ENCODE data around the gene CACNA2D2.

Gene CACNA2D2

DNA sequence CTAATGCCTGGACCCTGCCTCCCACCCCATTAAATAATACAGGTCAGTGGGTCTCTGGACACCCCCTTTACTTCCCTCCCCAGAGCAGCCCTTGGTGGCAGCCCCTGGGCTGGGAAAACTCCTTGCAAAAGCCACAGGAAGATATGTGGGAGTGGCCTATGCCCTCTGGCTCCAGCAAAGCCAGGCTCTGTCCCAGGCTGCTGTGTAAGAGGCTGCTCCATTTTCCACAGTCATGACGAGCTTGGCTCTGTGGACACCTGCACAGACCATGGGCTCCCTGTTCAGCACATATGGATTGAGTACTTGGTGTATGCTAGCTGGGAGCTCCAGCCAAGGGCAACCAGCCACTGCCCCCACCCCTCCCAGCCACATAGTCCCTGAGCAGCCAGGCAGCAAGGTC lies 13.0 kb downstream of the CACNA2D2 start:
- no peak for DNase-seq (ENCODE audit: low spot score)
- TF ChIP-seq, protein P1, sequence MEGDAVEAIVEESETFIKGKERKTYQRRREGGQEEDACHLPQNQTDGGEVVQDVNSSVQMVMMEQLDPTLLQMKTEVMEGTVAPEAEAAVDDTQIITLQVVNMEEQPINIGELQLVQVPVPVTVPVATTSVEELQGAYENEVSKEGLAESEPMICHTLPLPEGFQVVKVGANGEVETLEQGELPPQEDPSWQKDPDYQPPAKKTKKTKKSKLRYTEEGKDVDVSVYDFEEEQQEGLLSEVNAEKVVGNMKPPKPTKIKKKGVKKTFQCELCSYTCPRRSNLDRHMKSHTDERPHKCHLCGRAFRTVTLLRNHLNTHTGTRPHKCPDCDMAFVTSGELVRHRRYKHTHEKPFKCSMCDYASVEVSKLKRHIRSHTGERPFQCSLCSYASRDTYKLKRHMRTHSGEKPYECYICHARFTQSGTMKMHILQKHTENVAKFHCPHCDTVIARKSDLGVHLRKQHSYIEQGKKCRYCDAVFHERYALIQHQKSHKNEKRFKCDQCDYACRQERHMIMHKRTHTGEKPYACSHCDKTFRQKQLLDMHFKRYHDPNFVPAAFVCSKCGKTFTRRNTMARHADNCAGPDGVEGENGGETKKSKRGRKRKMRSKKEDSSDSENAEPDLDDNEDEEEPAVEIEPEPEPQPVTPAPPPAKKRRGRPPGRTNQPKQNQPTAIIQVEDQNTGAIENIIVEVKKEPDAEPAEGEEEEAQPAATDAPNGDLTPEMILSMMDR (IDR thresholded peaks at IDR 0.05; ENCODE audit: borderline replicate concordance, control extremely low read depth, extremely low read depth, insufficient read depth, missing control alignments): no peak
- in situ Hi-C loops (cut with MboI; ENCODE audit: low sequenced_read_pairs, unreplicated experiment): no loop called here

DNA sequence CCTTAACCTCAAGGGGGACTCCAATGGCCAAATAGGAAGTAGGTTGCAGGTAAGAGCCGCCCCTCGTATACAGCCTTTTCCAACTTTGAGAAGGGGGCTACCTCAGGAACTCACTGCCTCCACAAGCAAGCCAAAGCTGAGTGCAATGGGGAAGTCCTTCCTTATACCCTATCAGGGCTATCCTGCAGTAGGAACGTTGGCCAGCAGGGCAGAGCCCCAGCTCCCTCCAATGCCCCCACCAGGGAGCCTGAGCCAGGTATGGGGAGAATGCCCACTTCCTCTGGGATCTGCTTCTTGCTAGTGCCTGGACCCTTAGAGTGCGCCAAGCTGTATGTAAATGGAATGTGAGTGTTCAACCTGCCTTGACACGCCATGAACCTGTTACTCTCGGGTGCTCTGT lies 16.3 kb downstream of the CACNA2D2 start:
- in situ Hi-C loops (cut with MboI; ENCODE audit: low sequenced_read_pairs, unreplicated experiment): no loop called here
- no peak for DNase-seq (ENCODE audit: low spot score)
- TF ChIP-seq, protein P1 (IDR thresholded peaks at IDR 0.05; ENCODE audit: borderline replicate concordance, control extremely low read depth, extremely low read depth, insufficient read depth, missing control alignments): no peak

DNA sequence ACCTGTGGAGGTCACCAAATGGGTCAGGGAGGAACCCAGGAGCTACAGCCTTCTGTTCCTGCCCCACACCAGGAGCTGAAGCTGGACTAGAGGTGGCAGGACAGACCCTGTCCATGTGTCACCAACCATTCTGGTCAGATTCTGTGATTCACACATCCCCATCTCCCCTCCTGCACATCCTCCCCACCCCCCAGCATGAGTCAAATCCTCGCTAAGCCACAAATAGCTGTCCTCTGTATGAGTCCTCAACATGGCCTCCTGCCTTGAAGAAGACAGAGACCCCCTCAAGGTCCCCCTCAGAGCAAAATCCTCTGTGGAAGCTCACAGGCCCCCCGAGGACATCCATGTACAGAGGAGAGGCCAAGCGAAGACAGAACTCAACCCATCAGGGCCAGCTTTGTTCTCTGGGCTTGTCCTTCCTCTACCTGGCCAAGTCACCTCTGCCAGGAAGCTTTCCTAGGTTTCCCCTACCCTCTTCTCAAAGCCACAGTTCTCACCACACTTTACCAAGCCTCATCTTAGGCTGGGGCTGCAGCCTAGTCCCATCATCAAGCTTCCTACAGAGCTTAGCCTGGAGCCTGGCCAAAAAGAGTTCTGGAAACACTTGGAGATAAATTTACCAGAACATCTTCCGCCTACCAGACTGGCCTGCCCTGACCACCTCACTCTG lies 17.1 kb downstream of the CACNA2D2 start:
- DNase-seq (ENCODE audit: low spot score): no peak
- in situ Hi-C loops (cut with MboI; ENCODE audit: low sequenced_read_pairs, unreplicated experiment): no loop called here
- TF ChIP-seq, protein P1 (IDR thresholded peaks at IDR 0.05; ENCODE audit: borderline replicate concordance, control extremely low read depth, extremely low read depth, insufficient read depth, missing control alignments): no peak

DNA sequence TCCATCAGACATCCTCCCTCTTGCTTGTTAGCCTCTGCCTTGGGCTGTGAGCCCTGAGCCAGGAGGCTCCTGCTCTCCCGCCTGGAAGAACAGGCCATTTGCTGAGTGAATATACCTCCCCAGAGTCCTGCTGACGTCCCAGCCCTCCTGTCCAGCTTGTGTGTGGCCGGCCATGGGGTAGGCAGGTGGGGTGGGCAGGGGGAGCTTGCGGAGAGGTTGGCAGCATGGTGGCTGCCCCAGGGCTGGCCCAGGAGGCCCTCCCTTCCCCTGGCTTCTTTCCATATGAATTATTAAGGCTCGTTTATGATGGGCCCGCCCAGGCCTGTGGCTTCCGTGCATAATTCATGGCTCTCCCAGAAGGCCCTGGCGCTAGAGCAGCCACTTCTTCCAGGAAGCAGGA lies 18.7 kb downstream of the CACNA2D2 start:
- DNase-seq (ENCODE audit: low spot score): no peak
- in situ Hi-C loops (cut with MboI; ENCODE audit: low sequenced_read_pairs, unreplicated experiment): no loop called here

DNA sequence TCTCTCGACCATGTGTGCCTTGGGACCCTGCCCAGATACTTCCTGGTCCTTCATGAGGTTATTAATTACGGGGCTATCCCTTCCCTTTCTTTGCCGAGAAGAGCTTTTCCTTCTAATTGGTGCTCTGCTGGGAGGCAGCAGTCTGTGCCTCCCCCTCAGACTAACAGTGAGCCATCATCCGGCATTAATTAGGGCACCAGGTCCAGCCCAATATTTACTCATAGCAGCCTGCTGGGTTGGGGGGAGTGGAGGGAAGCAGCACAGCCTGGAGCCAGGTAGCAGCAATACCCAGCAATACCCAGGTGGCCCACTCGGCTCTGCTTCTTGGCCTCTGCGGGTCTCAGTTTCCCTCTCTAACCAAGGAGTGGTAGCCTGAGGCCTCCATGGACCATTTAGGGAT lies 20.1 kb downstream of the CACNA2D2 start:
- TF ChIP-seq, protein P1 (IDR thresholded peaks at IDR 0.05; ENCODE audit: borderline replicate concordance, control extremely low read depth, extremely low read depth, insufficient read depth, missing control alignments): no peak
- in situ Hi-C loops (cut with MboI; ENCODE audit: low sequenced_read_pairs, unreplicated experiment): no loop called here
- DNase-seq (ENCODE audit: low spot score): no peak

More for the DNA sequence above, 18.7 kb downstream of the CACNA2D2 start:
- TF ChIP-seq, protein P1 (IDR thresholded peaks at IDR 0.05; ENCODE audit: borderline replicate concordance, control extremely low read depth, extremely low read depth, insufficient read depth, missing control alignments): no peak

DNA sequence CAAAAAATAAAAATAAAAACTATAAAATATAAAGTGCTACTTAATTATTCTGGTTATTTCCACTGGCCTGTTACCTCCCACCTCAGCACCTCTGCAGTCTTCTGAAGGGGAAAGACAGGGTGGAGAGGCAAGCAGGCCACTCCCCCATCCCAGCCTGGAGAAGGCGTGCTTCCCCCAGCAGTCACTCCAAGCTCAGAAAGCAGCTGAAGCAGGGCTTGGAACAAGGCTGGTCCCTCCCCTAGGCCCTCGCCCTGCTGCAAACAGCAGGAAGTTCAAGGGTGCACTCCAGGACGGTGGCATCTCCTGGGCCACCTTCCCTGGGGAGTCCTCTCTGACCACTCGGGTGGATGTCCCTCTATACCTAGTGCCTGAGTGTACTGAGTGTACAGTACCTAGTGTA lies 21.4 kb downstream of the CACNA2D2 start:
- in situ Hi-C loops (cut with MboI; ENCODE audit: low sequenced_read_pairs, unreplicated experiment): no loop called here
- DNase-seq (ENCODE audit: low spot score): no peak
- TF ChIP-seq, protein P1 (IDR thresholded peaks at IDR 0.05; ENCODE audit: borderline replicate concordance, control extremely low read depth, extremely low read depth, insufficient read depth, missing control alignments): no peak
